Left lung (tissue), 10 donors: ENCODE measurements around the gene SCTR. TPM values are rescaled to one million over a fixed set of nuclear protein-coding genes. Genes with fewer than 3 reads are reported as not detected.

ENCODE experiments used
- ATAC-seq: fragments of 200-7000 bp; cut with Tn5 transposase; one replicate; pipeline ENCODE4 v1.9.1; 2020; ENCODE audit warnings: moderate library complexity
- DNase-seq, 4 donors: peaks; one replicate each; pipeline ENCODE4 v3.0.0-alpha.2; 2013 to 2020
- H3K27ac ChIP-seq, 2 donors: fragments of 200-600 bp; sonication (generic) in 1 of 2; one replicate each; pipeline versions ENCODE4 v1.5.0 to v1.8.0; 2020 to 2021
- H3K27me3 ChIP-seq, 2 donors: fragments of 200-600 bp; sonication (generic) in 1 of 2; one replicate each; pipeline versions ENCODE4 v1.5.0 to v1.8.0; 2020 to 2021
- H3K36me3 ChIP-seq, 2 donors: fragments of 200-600 bp; sonication (generic) in 1 of 2; one replicate each; pipeline versions ENCODE4 v1.5.0 to v1.8.0; 2020 to 2021
- H3K4me1 ChIP-seq, 2 donors: fragments of 200-600 bp; one replicate each; pipeline ENCODE4 v1.8.0; 2021
- H3K4me3 ChIP-seq, 2 donors: fragments of 200-600 bp; sonication (generic) in 1 of 2; one replicate each; pipeline versions ENCODE4 v1.5.0 to v1.8.0; 2020 to 2021; ENCODE audit warnings: mild to moderate bottlenecking in 1 of 2
- H3K9me3 ChIP-seq, 2 donors: fragments of 200-600 bp; sonication (generic) in 1 of 2; one replicate each; pipeline versions ENCODE4 v1.5.0 to v1.8.0; 2020 to 2021
- intact Hi-C, 2 donors: fragments of 100-400 bp; cut with DNase I; formaldehyde crosslinking; loops; one replicate each; pipeline versions ENCODE4 v1.11.2 to v1.14.2; 2022
- polyA plus RNA-seq, 6 donors: library from polyadenylated mRNA; unstranded; fragments of 120-200 nt; gene quantifications; one replicate each; pipeline ENCODE4 v1.2.1, GENCODE V29; 2013; ENCODE audit not compliant: insufficient read length in 6 of 6
- total RNA-seq, 2 donors: library from RNA; stranded (reverse); fragmentation: NEBNext Ultra II Directional; extraction: Animal tissue kit (Norgen Biotek cat#: 25700); gene quantifications; one replicate each; pipeline ENCODE4 v1.2.1, GENCODE V29; 2021
- TF ChIP-seq, protein P1 (sequence below), 2 donors: fragments of 200-600 bp; sonication (generic) in 1 of 2; IDR thresholded peaks; one replicate each; pipeline versions ENCODE4 v1.5.0 to v1.8.0; 2021; ENCODE audit warnings: antibody characterized with exemption in 2 of 2
- donor health status: DM: no; HTN: yes; CAD: no.
- donor health status: DM: no; HTN: no; CAD: no.

SCTR gene
- total and polyA plus RNA-seq, 8 donors: 2.2 to 13.7 (median 8.0) TPM

- TF ChIP-seq, protein P1, sequence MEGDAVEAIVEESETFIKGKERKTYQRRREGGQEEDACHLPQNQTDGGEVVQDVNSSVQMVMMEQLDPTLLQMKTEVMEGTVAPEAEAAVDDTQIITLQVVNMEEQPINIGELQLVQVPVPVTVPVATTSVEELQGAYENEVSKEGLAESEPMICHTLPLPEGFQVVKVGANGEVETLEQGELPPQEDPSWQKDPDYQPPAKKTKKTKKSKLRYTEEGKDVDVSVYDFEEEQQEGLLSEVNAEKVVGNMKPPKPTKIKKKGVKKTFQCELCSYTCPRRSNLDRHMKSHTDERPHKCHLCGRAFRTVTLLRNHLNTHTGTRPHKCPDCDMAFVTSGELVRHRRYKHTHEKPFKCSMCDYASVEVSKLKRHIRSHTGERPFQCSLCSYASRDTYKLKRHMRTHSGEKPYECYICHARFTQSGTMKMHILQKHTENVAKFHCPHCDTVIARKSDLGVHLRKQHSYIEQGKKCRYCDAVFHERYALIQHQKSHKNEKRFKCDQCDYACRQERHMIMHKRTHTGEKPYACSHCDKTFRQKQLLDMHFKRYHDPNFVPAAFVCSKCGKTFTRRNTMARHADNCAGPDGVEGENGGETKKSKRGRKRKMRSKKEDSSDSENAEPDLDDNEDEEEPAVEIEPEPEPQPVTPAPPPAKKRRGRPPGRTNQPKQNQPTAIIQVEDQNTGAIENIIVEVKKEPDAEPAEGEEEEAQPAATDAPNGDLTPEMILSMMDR (IDR thresholded peaks at IDR 0.05): no peak
- intact Hi-C loops: no loop called here
- H3K27ac ChIP-seq: peak overlapping the region in 1 of 2 donors; percentile 77
Observed at GRCh38 chr2:119430023-119430498, 94.2 kb downstream of the SCTR start.

GRCh38 chr2:119429225-119429981 is 94.9 kb downstream of the SCTR start:
- Histone ChIP-seq H3K36me3 (no peaks in the 10 kb centered on the region), H3K4me3 (no peak overlapping the region), H3K27me3 (peaks cover 0 to 50% of the 10 kb centered on the region in 2 donors), H3K27ac (peak overlapping the region in 1 of 2 donors; percentile 77), H3K9me3 (no peaks in the 10 kb centered on the region), H3K4me1 (peaks cover 38 to 85% of the 10 kb centered on the region in 2 donors)
- ATAC-seq (no peak), DNase-seq (no peak)
- intact Hi-C loops: no loop called here
- TF ChIP-seq, protein P1 (IDR thresholded peaks at IDR 0.05): no peak

More at GRCh38 chr2:119430023-119430498, 94.2 kb downstream of the SCTR start:
- H3K27me3 ChIP-seq: peaks cover 0 to 50% of the 10 kb centered on the region in 2 donors
- no peaks in the 10 kb centered on the region for H3K9me3 ChIP-seq
- no peak overlapping the region for H3K4me3 ChIP-seq
- DNase-seq (no peak), ATAC-seq (no peak)
- H3K36me3 ChIP-seq: no peaks in the 10 kb centered on the region
- H3K4me1 ChIP-seq: peaks cover 39 to 86% of the 10 kb centered on the region in 2 donors

DNA sequence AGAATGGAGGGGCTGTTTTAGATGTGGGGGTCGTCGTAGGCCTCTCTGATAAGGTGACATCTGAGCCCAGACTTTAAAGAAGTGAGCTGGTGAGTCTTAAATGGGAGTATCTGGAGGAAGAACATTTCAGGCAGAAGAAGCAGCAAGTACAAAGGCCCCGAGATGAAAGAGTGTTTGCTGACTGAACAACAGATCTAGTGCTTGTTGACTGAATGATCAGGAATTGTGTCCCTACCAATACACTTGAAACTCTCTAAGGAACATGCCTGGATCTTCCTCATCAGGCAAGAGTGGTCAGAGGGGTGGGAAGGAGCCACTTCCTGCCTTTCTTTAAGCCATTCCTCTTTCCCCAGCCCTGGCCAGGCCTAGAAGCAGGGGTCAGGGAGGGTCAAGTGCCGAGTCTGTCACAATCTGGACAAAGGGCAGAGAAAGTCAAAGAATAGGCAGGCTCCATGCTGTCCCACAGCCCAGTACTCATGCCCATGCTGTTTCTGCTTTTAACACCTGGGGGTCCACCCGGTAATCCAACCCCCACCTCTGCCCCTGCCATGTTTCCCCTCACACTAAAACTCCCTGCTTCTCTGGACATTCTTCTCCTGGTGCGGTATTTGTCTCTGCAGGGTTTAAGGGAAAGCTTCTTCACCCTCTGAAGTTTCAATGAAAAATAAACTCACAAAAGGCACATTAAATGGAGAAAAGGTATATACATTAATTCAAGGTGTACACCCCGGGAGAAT is 95.6 kb downstream of the SCTR start:
- Histone ChIP-seq H3K36me3 (no peaks in the 10 kb centered on the region), H3K4me1 (peaks cover 36 to 78% of the 10 kb centered on the region in 2 donors), H3K27me3 (peaks cover 0 to 50% of the 10 kb centered on the region in 2 donors), H3K27ac (peak overlapping the region in 1 of 2 donors; percentile 3), H3K4me3 (no peak overlapping the region), H3K9me3 (no peaks in the 10 kb centered on the region)
- intact Hi-C loops: no loop called here
- TF ChIP-seq, protein P1 (IDR thresholded peaks at IDR 0.05): no peak
- DNase-seq: peak in 1 of 4 donors; percentile 70
- no peak for ATAC-seq

- TF ChIP-seq, protein P1 (IDR thresholded peaks at IDR 0.05): no peak
- Histone ChIP-seq H3K4me1 (peaks cover 28 to 69% of the 10 kb centered on the region in 2 donors), H3K4me3 (no peak overlapping the region), H3K36me3 (no peaks in the 10 kb centered on the region), H3K27ac (peak overlapping the region in 1 of 2 donors; percentile 56), H3K9me3 (no peaks in the 10 kb centered on the region), H3K27me3 (peaks cover 0 to 41% of the 10 kb centered on the region in 2 donors)
- no peak for ATAC-seq
- intact Hi-C loops: no loop called here
- no peak for DNase-seq
Observed at GRCh38 chr2:119427756-119428155, 96.5 kb downstream of the SCTR start.
